Large intestine (tissue), 3 donors: ENCODE data around the gene CHD1. TPM values are rescaled to one million over a fixed set of nuclear protein-coding genes. Genes with fewer than 3 reads are reported as not detected.

Source experiments
- DNase-seq, 2 donors: peaks; one replicate each; pipeline versions ENCODE4 v3.0.0 to v3.0.0-alpha.2; 2013
- H3K27ac ChIP-seq: one replicate; pipeline ENCODE4 v1.5.1; 2013; ENCODE audit warnings: low read length
- H3K27me3 ChIP-seq: 2 replicates; pipeline ENCODE4 v1.6.1; 2013; ENCODE audit warnings: low read length; ENCODE audit not compliant: control insufficient read depth, insufficient read depth
- H3K36me3 ChIP-seq: 2 replicates; pipeline ENCODE4 v1.6.1; 2013; ENCODE audit warnings: low read length; ENCODE audit not compliant: control insufficient read depth, insufficient read depth
- H3K4me1 ChIP-seq: one replicate; pipeline ENCODE4 v1.6.1; 2013; ENCODE audit warnings: low read length; ENCODE audit not compliant: control insufficient read depth, insufficient read depth
- H3K4me3 ChIP-seq: one replicate; pipeline ENCODE4 v1.5.1; 2013; ENCODE audit warnings: low read length
- H3K9me3 ChIP-seq: one replicate; pipeline ENCODE4 v1.6.1; 2013; ENCODE audit warnings: mild to moderate bottlenecking, low read depth, low read length, moderate library complexity; ENCODE audit not compliant: control insufficient read depth
- WGBS: methylation state at CpG from one replicate; pipeline ENCODE4 v1.1.5; 2013; ENCODE audit warnings: low lambda C conversion rate; ENCODE audit not compliant: insufficient coverage; 5-methylcytosine and 5-hydroxymethylcytosine counted together
- polyA plus RNA-seq: library from polyadenylated mRNA; unstranded; fragments of 120-200 nt; gene quantifications from one replicate; pipeline ENCODE4 v1.2.1, GENCODE V29; 2013

The CHD1 gene
- polyA plus RNA-seq, 1 donor: 49.4 TPM

GRCh38 chr5:98816582-98817222, 112.1 kb downstream of the CHD1 start:
- H3K9me3 ChIP-seq: peaks cover 5% of the 10 kb centered on the region
- no peak overlapping the region for H3K27ac ChIP-seq
- no CpG with 5 or more reads among the region's 6 CpGs for WGBS
- peak; percentile 15 to 59 for DNase-seq
- no peak overlapping the region for H3K4me3 ChIP-seq
- no peaks in the 10 kb centered on the region for H3K27me3 ChIP-seq
- H3K36me3 ChIP-seq: no peaks in the 10 kb centered on the region
- no peaks in the 10 kb centered on the region for H3K4me1 ChIP-seq

- Histone ChIP-seq H3K4me1 (no peaks in the 10 kb centered on the region), H3K4me3 (no peak overlapping the region), H3K27ac (no peak overlapping the region), H3K36me3 (no peaks in the 10 kb centered on the region), H3K9me3 (no peaks in the 10 kb centered on the region), H3K27me3 (no peaks in the 10 kb centered on the region)
- no peak for DNase-seq
- WGBS: 100% methylated on average over 2 of the region's 3 CpGs
Observed at GRCh38 chr5:98813755-98814154, 115.1 kb downstream of the CHD1 start.

- H3K4me1 ChIP-seq: no peaks in the 10 kb centered on the region
- peaks cover 18% of the 10 kb centered on the region for H3K9me3 ChIP-seq
- no peak overlapping the region for H3K27ac ChIP-seq
- H3K27me3 ChIP-seq: no peaks in the 10 kb centered on the region
- no peak overlapping the region for H3K4me3 ChIP-seq
- H3K36me3 ChIP-seq: no peaks in the 10 kb centered on the region
- DNase-seq: no peak
- WGBS: 40% methylated on average over 1 of the region's 2 CpGs
Observed at GRCh38 chr5:98810206-98810605, 118.6 kb downstream of the CHD1 start.

- DNase-seq: no peak
- Histone ChIP-seq H3K9me3 (peaks cover 18% of the 10 kb centered on the region), H3K4me3 (no peak overlapping the region), H3K27ac (no peak overlapping the region), H3K36me3 (no peaks in the 10 kb centered on the region), H3K27me3 (no peaks in the 10 kb centered on the region), H3K4me1 (no peaks in the 10 kb centered on the region)
Observed at GRCh38 chr5:98807806-98808205, 121.0 kb downstream of the CHD1 start.

GRCh38 chr5:98805070-98805469, 123.7 kb downstream of the CHD1 start:
- WGBS: no CpG with 5 or more reads among the region's 1 CpG

GRCh38 chr5:98804066-98804465, 124.7 kb downstream of the CHD1 start:
- 83% methylated on average over 1 of the region's 2 CpGs for WGBS
- peaks cover 1% of the 10 kb centered on the region for H3K36me3 ChIP-seq
- no peaks in the 10 kb centered on the region for H3K27me3 ChIP-seq
- H3K4me3 ChIP-seq: no peak overlapping the region
- H3K4me1 ChIP-seq: no peaks in the 10 kb centered on the region
- H3K9me3 ChIP-seq: peaks cover 18% of the 10 kb centered on the region
- no peak overlapping the region for H3K27ac ChIP-seq
- DNase-seq: no peak

More at GRCh38 chr5:98805070-98805469, 123.7 kb downstream of the CHD1 start:
- Histone ChIP-seq H3K27me3 (no peaks in the 10 kb centered on the region), H3K9me3 (peaks cover 18% of the 10 kb centered on the region), H3K4me1 (no peaks in the 10 kb centered on the region), H3K27ac (no peak overlapping the region), H3K4me3 (no peak overlapping the region), H3K36me3 (no peaks in the 10 kb centered on the region)
- no peak for DNase-seq

Other genes with a start within 250 kb of the CHD1 start
- gene RGMB, start 155.3 kb downstream of the CHD1 start, polyA plus RNA-seq: 53.2 TPM